ENCODE measurements around the gene RBMS1. TPM values are rescaled to one million over a fixed set of nuclear protein-coding genes. Genes with fewer than 3 reads are reported as not detected.

The RBMS1 gene
- total RNA-seq = 10 to 100 TPM; 50.2 to 62.3 (median 59.1) TPM

DNA sequence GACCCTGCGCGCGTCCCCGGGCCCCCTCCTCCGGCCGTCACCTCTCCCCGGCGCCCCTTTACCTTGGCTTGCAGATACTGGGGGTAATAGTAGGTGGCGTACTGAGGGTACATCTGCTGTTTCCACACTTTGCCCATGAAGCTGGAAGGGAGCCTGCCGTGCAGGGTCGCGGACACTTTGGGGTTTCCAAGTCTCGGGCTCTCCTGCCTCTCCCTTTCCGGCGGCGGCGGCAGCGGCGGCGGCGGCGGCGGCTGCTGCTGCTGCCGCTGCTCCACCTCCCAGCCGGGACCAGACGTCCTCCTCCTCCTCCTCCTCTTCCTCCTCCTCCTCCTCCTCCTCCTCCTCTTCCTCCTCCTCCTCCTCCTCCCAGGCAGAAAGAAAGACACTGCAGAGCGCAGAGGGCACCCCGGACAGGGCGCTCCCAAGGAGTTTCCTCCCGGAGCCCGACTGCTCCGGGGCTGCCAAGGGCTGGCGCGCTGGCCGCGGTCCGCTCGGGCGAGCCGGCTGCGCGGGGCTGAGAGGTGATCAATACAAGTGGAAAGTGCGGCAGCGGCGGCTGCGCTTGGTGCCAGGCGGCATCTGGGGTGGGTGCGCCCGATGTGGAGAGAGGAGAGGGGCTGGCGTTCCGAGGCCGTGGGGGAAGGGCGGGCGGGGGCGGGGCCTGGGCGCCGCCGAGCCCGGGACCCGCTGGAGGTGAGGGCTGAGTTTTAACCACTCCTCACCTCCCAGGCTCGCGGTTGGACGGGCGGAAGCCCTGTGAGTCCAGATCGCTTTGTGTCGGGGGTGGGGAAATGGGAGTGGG lies at the start of gene RBMS1:
Gene RBMS1, minus strand, starts transcription at position 581 of the 802 bp plus-strand sequence. Its CDS starts 444 bp downstream, at position 137.
- no peak for TF ChIP-seq POLR2A (IDR thresholded peaks at IDR 0.05)
- 1% methylated on average over 34 to 43 of the region's 66 CpGs for WGBS, 2 donors
- H3K4me3 ChIP-seq (ENCODE audit: low read depth, poor library complexity, severe bottlenecking) = peak within 1 kb of the TSS; percentile 75
- intact Hi-C loops (cut with DNase I; ENCODE audit: low total_unique reads) = no loop called here
- DNase-seq (ENCODE audit: low spot score in 2 of 2) = peak; percentile 32 to 89

DNA sequence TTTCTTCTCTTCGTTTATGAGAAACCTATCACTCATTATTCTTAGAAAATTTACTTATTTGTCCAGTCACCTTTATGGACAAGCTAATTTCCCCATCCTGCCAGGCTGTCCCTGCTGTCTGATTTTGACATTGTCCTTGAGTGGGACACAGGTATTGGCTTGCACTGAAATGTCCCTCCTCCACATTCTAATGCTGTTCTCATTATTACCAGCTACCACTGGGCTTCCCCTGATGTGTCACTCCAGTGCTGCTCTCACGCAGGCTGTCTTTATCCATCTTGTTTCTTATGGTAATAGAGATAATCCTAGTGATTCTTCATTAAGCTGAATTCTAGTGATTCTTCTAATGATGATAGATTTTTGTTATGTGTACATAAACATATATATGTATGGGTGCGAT lies 48.1 kb upstream of the RBMS1 start:
- intact Hi-C loops (cut with DNase I; ENCODE audit: low total_unique reads) = no loop called here
- TF ChIP-seq CTCF (IDR thresholded peaks at IDR 0.05) (no peak), POLR2A (IDR thresholded peaks at IDR 0.05) (no peak)
- DNase-seq (ENCODE audit: low spot score in 2 of 2) = no peak
- H3K4me3 ChIP-seq (ENCODE audit: low read depth, poor library complexity, severe bottlenecking) = no peak overlapping the region
- 93% methylated on average over 3 of the region's 3 CpGs for WGBS, 2 donors

- TF ChIP-seq POLR2A (IDR thresholded peaks at IDR 0.05) = no peak
- no peak for TF ChIP-seq CTCF (IDR thresholded peaks at IDR 0.05)
- intact Hi-C loops (cut with DNase I; ENCODE audit: low total_unique reads) = no loop called here
- no peak overlapping the region for H3K4me3 ChIP-seq (ENCODE audit: low read depth, poor library complexity, severe bottlenecking)
- 90 to 91% methylated on average over 5 of the region's 5 CpGs for WGBS, 2 donors
- DNase-seq (ENCODE audit: low spot score in 2 of 2) = no peak
Measured at GRCh38 chr2:160538559-160539355, 45.1 kb upstream of the RBMS1 start.

- DNase-seq (ENCODE audit: low spot score in 2 of 2) = no peak
- intact Hi-C loops (cut with DNase I; ENCODE audit: low total_unique reads) = no loop called here
- H3K4me3 ChIP-seq (ENCODE audit: low read depth, poor library complexity, severe bottlenecking) = no peak overlapping the region
- WGBS, 2 donors = 94 to 98% methylated on average over 4 of the region's 4 CpGs
- TF ChIP-seq CTCF (IDR thresholded peaks at IDR 0.05) (no peak), POLR2A (IDR thresholded peaks at IDR 0.05) (no peak)
Measured at GRCh38 chr2:160538115-160538514, 44.5 kb upstream of the RBMS1 start.

DNA sequence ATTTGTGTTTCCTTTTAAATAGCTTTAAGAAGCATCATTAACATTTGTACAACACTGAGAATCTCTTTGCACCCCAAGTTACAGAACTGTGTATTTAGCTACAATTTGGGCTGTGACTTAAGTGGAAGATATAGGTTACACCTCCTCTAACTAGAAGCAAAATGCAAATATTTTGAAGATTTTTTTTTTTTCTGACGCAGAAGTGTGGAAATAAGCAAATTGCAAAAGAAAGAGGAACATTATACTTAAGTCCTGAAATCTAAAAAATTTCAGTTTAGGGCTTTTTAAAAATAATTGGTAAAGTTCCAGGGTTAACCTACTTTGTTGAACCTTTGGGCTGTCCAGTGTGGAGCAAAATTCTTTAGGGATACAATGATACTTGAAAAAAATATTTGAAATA lies 41.4 kb upstream of the RBMS1 start:
- no peak overlapping the region for H3K4me3 ChIP-seq (ENCODE audit: low read depth, poor library complexity, severe bottlenecking)
- TF ChIP-seq CTCF (IDR thresholded peaks at IDR 0.05) (no peak), POLR2A (IDR thresholded peaks at IDR 0.05) (no peak)
- intact Hi-C loops (cut with DNase I; ENCODE audit: low total_unique reads) = no loop called here
- WGBS, 2 donors = 93 to 95% methylated on average over 1 of the region's 1 CpG
- no peak for DNase-seq (ENCODE audit: low spot score in 2 of 2)

DNA sequence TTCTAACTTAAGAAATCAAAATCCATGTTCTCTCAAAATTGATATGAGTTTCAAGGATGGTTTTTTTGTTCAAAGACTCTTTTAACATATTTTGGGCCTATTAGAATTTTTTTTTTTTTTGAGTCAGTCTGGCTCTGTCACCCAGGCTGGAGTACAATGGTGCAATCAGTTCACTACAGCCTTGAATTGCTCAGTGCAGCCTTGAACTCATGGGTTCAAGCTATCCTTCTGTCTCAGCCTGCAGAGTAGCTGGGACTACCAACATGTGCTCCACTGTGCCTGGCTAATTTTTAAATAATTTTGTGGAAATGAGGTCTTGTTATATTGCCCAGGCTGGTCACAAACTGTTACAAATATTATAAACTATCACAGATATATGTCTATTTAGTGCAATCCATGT lies 40.6 kb upstream of the RBMS1 start:
- no peak for DNase-seq (ENCODE audit: low spot score in 2 of 2)
- TF ChIP-seq POLR2A (IDR thresholded peaks at IDR 0.05) (no peak), CTCF (IDR thresholded peaks at IDR 0.05) (no peak)
- no peak overlapping the region for H3K4me3 ChIP-seq (ENCODE audit: low read depth, poor library complexity, severe bottlenecking)
- intact Hi-C loops (cut with DNase I; ENCODE audit: low total_unique reads) = no loop called here

Measured in lower leg skin (tissue), 4 donors.